ENCODE data around the gene LYPD6B.
"Not testable (repeated sequence)": the region's sequence is repeated elsewhere in the genome, so short reads cannot be mapped to it uniquely, and the experiment has no call there.

Gene LYPD6B

GRCh38 chr2:149221002-149221401 lies 182.5 kb downstream of the LYPD6B start:
- DNase-seq: no peak

GRCh38 chr2:149221898-149222297 lies 183.4 kb downstream of the LYPD6B start:
- DNase-seq: peak; percentile 7

GRCh38 chr2:149223472-149224095 lies 185.1 kb downstream of the LYPD6B start:
- no peak for DNase-seq

- DNase-seq: peak; percentile 35
Observed at GRCh38 chr2:149224543-149224942, 186.0 kb downstream of the LYPD6B start.

- no peak for DNase-seq
Observed at GRCh38 chr2:149225446-149225845, 186.9 kb downstream of the LYPD6B start.

GRCh38 chr2:149226790-149227189 lies 188.3 kb downstream of the LYPD6B start:
- DNase-seq: no peak

GRCh38 chr2:149235816-149236375 lies 197.4 kb downstream of the LYPD6B start:
- DNase-seq: no peak

- DNase-seq: no peak
Observed at GRCh38 chr2:149236410-149236809, 197.9 kb downstream of the LYPD6B start.

- DNase-seq: no peak
Observed at GRCh38 chr2:149246186-149246585, 207.7 kb downstream of the LYPD6B start.

GRCh38 chr2:149251436-149251835 lies 212.9 kb downstream of the LYPD6B start:
- DNase-seq: not testable (repeated sequence)

GRCh38 chr2:149256877-149257276 lies 218.4 kb downstream of the LYPD6B start:
- not testable (repeated sequence) for DNase-seq

GRCh38 chr2:149258531-149258930 lies 220.0 kb downstream of the LYPD6B start:
- no peak for DNase-seq

GRCh38 chr2:149259136-149259535 lies 220.6 kb downstream of the LYPD6B start:
- DNase-seq: no peak

GRCh38 chr2:149261692-149262091 lies 223.2 kb downstream of the LYPD6B start:
- DNase-seq: no peak
